ENCODE data around the gene CCDC18. TPM values are rescaled to one million over a fixed set of nuclear protein-coding genes. Genes with fewer than 3 reads are reported as not detected.

CCDC18 gene
- total RNA-seq, 1 donor from 2014 or later = 3.4 TPM

GRCh38 chr1:93304716-93305138 is 124.2 kb downstream of the CCDC18 start:
- peaks cover 4% of the 10 kb centered on the region for H3K36me3 ChIP-seq
- DNase-seq = no peak
- no peaks in the 10 kb centered on the region for H3K27me3 ChIP-seq (ENCODE audit: low read depth)
- TF ChIP-seq CTCF (IDR thresholded peaks at IDR 0.05; ENCODE audit: borderline replicate concordance) = peak; percentile 93
- no peak overlapping the region for H3K4me3 ChIP-seq
- intact Hi-C loops (cut with micrococcal nuclease) = loop anchor here (10.0 kb wide), 1 partner anchor 120 kb away; no protein-coding TSS in a partner anchor
- no peaks in the 10 kb centered on the region for H3K9me3 ChIP-seq (replicated peaks)
- H3K27ac ChIP-seq (replicated peaks) = no peak overlapping the region
- H3K4me1 ChIP-seq = peaks cover 6% of the 10 kb centered on the region

GRCh38 chr1:93306920-93307319 is 126.4 kb downstream of the CCDC18 start:
- Histone ChIP-seq H3K4me3 (no peak overlapping the region), H3K27ac (replicated peaks) (no peak overlapping the region), H3K4me1 (peaks cover 6% of the 10 kb centered on the region), H3K9me3 (replicated peaks) (no peaks in the 10 kb centered on the region), H3K36me3 (peaks cover 13% of the 10 kb centered on the region), H3K27me3 (ENCODE audit: low read depth) (no peaks in the 10 kb centered on the region)
- intact Hi-C loops (cut with micrococcal nuclease) = loop anchor here (10.0 kb wide), 1 partner anchor 118 kb away; no protein-coding TSS in a partner anchor
- no peak for DNase-seq
- no peak for TF ChIP-seq CTCF (IDR thresholded peaks at IDR 0.05; ENCODE audit: borderline replicate concordance)

- Histone ChIP-seq H3K27ac (replicated peaks) (no peak overlapping the region), H3K9me3 (replicated peaks) (no peaks in the 10 kb centered on the region), H3K4me3 (no peak overlapping the region), H3K36me3 (peaks cover 13% of the 10 kb centered on the region), H3K27me3 (ENCODE audit: low read depth) (no peaks in the 10 kb centered on the region), H3K4me1 (no peaks in the 10 kb centered on the region)
- no peak for TF ChIP-seq CTCF (IDR thresholded peaks at IDR 0.05; ENCODE audit: borderline replicate concordance)
- intact Hi-C loops (cut with micrococcal nuclease) = no loop called here
- no peak for DNase-seq
Observed at GRCh38 chr1:93313026-93313425, 132.5 kb downstream of the CCDC18 start.

DNA sequence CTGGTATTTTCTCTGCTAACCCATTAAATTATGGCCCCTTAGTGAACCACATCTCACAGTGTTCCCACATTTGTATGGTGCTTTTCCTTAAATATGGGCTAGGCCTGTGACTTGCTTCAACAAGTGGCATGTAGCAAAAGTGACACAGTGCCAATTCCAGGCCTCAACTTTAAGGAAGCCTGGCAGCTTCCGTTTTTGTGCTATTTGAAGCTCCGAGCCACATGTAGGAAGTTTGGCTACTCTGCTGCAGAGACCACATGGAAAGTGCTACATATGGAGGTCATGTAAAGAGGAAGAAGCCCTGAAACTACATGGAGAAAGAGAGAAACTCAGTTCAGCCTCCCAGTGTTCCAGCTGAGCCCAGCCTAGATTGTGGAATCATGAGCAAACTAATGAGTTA is 136.7 kb downstream of the CCDC18 start:
- no peaks in the 10 kb centered on the region for H3K27me3 ChIP-seq (ENCODE audit: low read depth)
- H3K27ac ChIP-seq (replicated peaks) = no peak overlapping the region
- H3K4me1 ChIP-seq = no peaks in the 10 kb centered on the region
- no peak for TF ChIP-seq CTCF (IDR thresholded peaks at IDR 0.05; ENCODE audit: borderline replicate concordance)
- DNase-seq = no peak
- no peaks in the 10 kb centered on the region for H3K9me3 ChIP-seq (replicated peaks)
- no peaks in the 10 kb centered on the region for H3K36me3 ChIP-seq
- no peak overlapping the region for H3K4me3 ChIP-seq
- intact Hi-C loops (cut with micrococcal nuclease) = no loop called here

GRCh38 chr1:93317943-93318342 is 137.4 kb downstream of the CCDC18 start:
- H3K4me3 ChIP-seq = no peak overlapping the region
- intact Hi-C loops (cut with micrococcal nuclease) = no loop called here
- no peak overlapping the region for H3K27ac ChIP-seq (replicated peaks)
- no peak for TF ChIP-seq CTCF (IDR thresholded peaks at IDR 0.05; ENCODE audit: borderline replicate concordance)
- no peaks in the 10 kb centered on the region for H3K9me3 ChIP-seq (replicated peaks)
- H3K27me3 ChIP-seq (ENCODE audit: low read depth) = no peaks in the 10 kb centered on the region
- DNase-seq = no peak
- H3K36me3 ChIP-seq = no peaks in the 10 kb centered on the region
- H3K4me1 ChIP-seq = no peaks in the 10 kb centered on the region

Data from left ventricle myocardium inferior (tissue), 1 donor.